ENCODE data around the gene NUP37.

DNA sequence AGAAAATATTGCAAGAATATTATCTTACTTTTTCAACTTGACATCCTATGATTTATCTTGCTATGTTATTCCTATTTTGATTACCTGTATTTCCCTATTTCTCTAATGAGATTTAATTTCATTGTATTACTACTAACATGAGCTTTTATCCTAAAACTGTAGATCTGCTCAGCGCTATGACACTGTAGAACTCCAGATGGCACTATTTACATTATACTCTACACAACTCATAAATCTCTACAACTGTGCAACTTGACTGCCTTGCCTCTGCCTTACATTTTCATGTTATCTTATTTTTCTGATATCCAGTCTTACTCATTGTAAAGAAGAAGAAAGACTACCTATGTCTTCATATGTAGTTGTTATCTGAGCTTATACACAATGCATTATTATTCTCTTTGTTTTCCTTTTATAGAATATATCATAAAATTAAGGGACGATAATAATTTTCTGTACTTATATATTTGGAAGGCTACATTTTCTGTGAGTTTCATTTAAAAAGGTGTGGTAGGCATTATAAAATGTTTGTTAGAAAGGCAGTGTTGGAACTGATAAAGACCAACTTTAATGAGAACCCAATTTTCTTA lies 24.1 kb downstream of the NUP37 start:
- TF ChIP-seq, protein P1, sequence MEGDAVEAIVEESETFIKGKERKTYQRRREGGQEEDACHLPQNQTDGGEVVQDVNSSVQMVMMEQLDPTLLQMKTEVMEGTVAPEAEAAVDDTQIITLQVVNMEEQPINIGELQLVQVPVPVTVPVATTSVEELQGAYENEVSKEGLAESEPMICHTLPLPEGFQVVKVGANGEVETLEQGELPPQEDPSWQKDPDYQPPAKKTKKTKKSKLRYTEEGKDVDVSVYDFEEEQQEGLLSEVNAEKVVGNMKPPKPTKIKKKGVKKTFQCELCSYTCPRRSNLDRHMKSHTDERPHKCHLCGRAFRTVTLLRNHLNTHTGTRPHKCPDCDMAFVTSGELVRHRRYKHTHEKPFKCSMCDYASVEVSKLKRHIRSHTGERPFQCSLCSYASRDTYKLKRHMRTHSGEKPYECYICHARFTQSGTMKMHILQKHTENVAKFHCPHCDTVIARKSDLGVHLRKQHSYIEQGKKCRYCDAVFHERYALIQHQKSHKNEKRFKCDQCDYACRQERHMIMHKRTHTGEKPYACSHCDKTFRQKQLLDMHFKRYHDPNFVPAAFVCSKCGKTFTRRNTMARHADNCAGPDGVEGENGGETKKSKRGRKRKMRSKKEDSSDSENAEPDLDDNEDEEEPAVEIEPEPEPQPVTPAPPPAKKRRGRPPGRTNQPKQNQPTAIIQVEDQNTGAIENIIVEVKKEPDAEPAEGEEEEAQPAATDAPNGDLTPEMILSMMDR (IDR thresholded peaks at IDR 0.05 in 4 of 5, conservative IDR thresholded peaks at IDR 0.05 in 1 of 5), result no peak
- TF ChIP-seq POLR2A (IDR thresholded peaks at IDR 0.05), result no peak

All from gastrocnemius medialis (tissue), 4 donors.